Endothelial cell of umbilical vein (primary cell): Measurements from ENCODE around the gene SLC34A1. TPM values are rescaled to one million over a fixed set of nuclear protein-coding genes. Genes with fewer than 3 reads are reported as not detected.

Source experiments
- BruUV-seq: library from RNA; stranded (reverse); fragments of 400-500 nt; replicated peaks from 2 replicates; lab custom pipeline; 2021; lab: Mats Ljungman, UMichigan
- CTCF ChIA-PET: fragments of 300-600, 350-600 bp; sonication (Branson Sonifier 250); formaldehyde crosslinking; loops from one replicate; lab custom pipeline; 2021; ENCODE audit warnings: antibody characterized with exemption, inconsistent platforms; lab: Charles Lee
- POLR2A ChIA-PET: fragments of 300-600, 350-600 bp; sonication (Branson Sonifier 250); formaldehyde crosslinking; loops from one replicate; lab custom pipeline; 2021; ENCODE audit warnings: antibody characterized with exemption, inconsistent platforms; lab: Charles Lee
- DNase-seq: peaks from one replicate; pipeline ENCODE4 v3.0.0-alpha.2; 2011; ENCODE audit warnings: low read depth, low spot score
- FAIRE-seq: peaks from 2 replicates; lab custom pipeline; 2011; peaks lifted over from hg19 to GRCh38; lab: Jason Lieb, UNC
- H2AFZ ChIP-seq: 2 replicates; pipeline ENCODE4 v1.6.0; 2012; ENCODE audit warnings: low read depth, low read length, control low read depth, inconsistent platforms
- H3K27ac ChIP-seq: 2 replicates; pipeline ENCODE4 v1.5.1; 2011; ENCODE audit warnings: low read depth, mild to moderate bottlenecking, control low read depth, low read length, moderate library complexity; ENCODE audit not compliant: insufficient read depth
- H3K27me3 ChIP-seq, 2 experiments: 2 replicates each; pipeline versions ENCODE4 v1.6.0 to v1.6.1; 2011; ENCODE audit warnings: low read length in 2 of 2, mixed read lengths in 1 of 2; ENCODE audit not compliant: control insufficient read depth in 2 of 2, insufficient read depth in 2 of 2
- H3K36me3 ChIP-seq, 2 experiments: 2 replicates in 1 of 2; 3 replicates in 1 of 2; pipeline ENCODE4 v1.5.1; 2011; ENCODE audit warnings: low read length in 2 of 2, mild to moderate bottlenecking in 1 of 2, moderate library complexity in 1 of 2; ENCODE audit not compliant: control insufficient read depth in 2 of 2, insufficient read depth in 2 of 2; ENCODE audit errors: extremely low read depth in 1 of 2
- H3K4me1 ChIP-seq: 3 replicates; pipeline ENCODE4 v1.5.1; 2011; ENCODE audit warnings: mild to moderate bottlenecking, low read length; ENCODE audit not compliant: control insufficient read depth, insufficient read depth; ENCODE audit errors: extremely low read depth
- H3K4me2 ChIP-seq: 2 replicates; pipeline ENCODE4 v1.6.1; 2011; ENCODE audit warnings: low read length, control low read depth, mixed read lengths; ENCODE audit not compliant: insufficient read depth
- H3K4me3 ChIP-seq, 3 experiments: fragments of 200-600 bp in 1 of 3; sonication (generic), shearing (Covaris generic) in 1 of 3; replicated peaks in 1 of 3; 2 replicates each; pipeline ENCODE4 v1.5.1; 2011 to 2016; ENCODE audit warnings: control low read depth in 3 of 3, low read length in 3 of 3, mild to moderate bottlenecking in 2 of 3, inconsistent platforms in 1 of 3, low read depth in 1 of 3, moderate library complexity in 1 of 3; ENCODE audit not compliant: insufficient read depth in 1 of 3
- H3K79me2 ChIP-seq: 2 replicates; pipeline ENCODE4 v1.6.0; 2012; ENCODE audit warnings: low read length, inconsistent platforms; ENCODE audit not compliant: control insufficient read depth, insufficient read depth
- H3K9ac ChIP-seq: replicated peaks from 2 replicates; pipeline ENCODE3; 2011; ENCODE audit warnings: low read length, control low read depth; ENCODE audit not compliant: insufficient read depth; ENCODE audit errors: extremely low read depth
- H3K9me1 ChIP-seq: replicated peaks from 3 replicates; pipeline ENCODE4 v1.6.0; 2011; ENCODE audit warnings: mild to moderate bottlenecking, low read length; ENCODE audit not compliant: control insufficient read depth, insufficient read depth; ENCODE audit errors: extremely low read depth
- H3K9me3 ChIP-seq: replicated peaks from 2 replicates; pipeline ENCODE4 v1.5.1; 2012; ENCODE audit warnings: low read length, inconsistent platforms; ENCODE audit not compliant: control insufficient read depth, insufficient read depth
- H4K20me1 ChIP-seq: replicated peaks from 2 replicates; pipeline ENCODE3; 2011; ENCODE audit warnings: mild to moderate bottlenecking, low read length; ENCODE audit not compliant: control insufficient read depth, insufficient read depth; ENCODE audit errors: extremely low read depth
- EZH2 ChIP-seq: IDR thresholded peaks from 2 replicates; pipeline ENCODE4 v1.6.1; 2012; ENCODE audit warnings: borderline replicate concordance, low read depth, mild to moderate bottlenecking, moderate library complexity, low read length, inconsistent platforms; ENCODE audit not compliant: severe bottlenecking
- FOS ChIP-seq: IDR thresholded peaks from 2 replicates; pipeline ENCODE4 v1.6.1; 2011; ENCODE audit warnings: mild to moderate bottlenecking, low read length, moderate library complexity, borderline replicate concordance; ENCODE audit not compliant: insufficient read depth
- GATA2 ChIP-seq: IDR thresholded peaks from 2 replicates; pipeline ENCODE4 v1.7.0; 2011; ENCODE audit warnings: low read depth, mild to moderate bottlenecking, moderate library complexity, mixed read lengths, low read length; ENCODE audit not compliant: insufficient read length, insufficient read depth
- JUN ChIP-seq: IDR thresholded peaks from 2 replicates; pipeline ENCODE4 v1.6.1; 2011; ENCODE audit warnings: borderline replicate concordance, low read depth; ENCODE audit not compliant: insufficient read length, insufficient read depth
- MYC ChIP-seq: IDR thresholded peaks from one replicate; pipeline ENCODE4 v1.6.1; 2011; ENCODE audit warnings: mild to moderate bottlenecking, low read depth, low read length
- POLR2A ChIP-seq: IDR thresholded peaks from 2 replicates; pipeline ENCODE4 v1.6.1; 2012; ENCODE audit warnings: low read depth, mild to moderate bottlenecking, control low read depth, low read length
- POLR2AphosphoS5 ChIP-seq: IDR thresholded peaks from 2 replicates; pipeline ENCODE4 v1.6.1; 2012; ENCODE audit warnings: low read depth, mild to moderate bottlenecking, control low read depth, low read length, moderate library complexity; ENCODE audit not compliant: insufficient read depth
- dilution Hi-C: fragments of 300-500 bp; cut with MboI; formaldehyde crosslinking; loops from one replicate; pipeline ENCODE4 v1.15.0; 2019; ENCODE audit warnings: low sequenced_read_pairs; ENCODE audit not compliant: extremely low pct_ligation_motif_present
- intact Hi-C: fragments of 100-400 bp; cut with micrococcal nuclease; formaldehyde crosslinking; loops from one replicate; pipeline ENCODE4 v1.10.0; 2022
- polyA plus RNA-seq, 4 experiments: library from polyadenylated mRNA; depleted of rRNA in 3 of 4; stranded (reverse) in 3 of 4; unstranded in 1 of 4; fragments of >200 nt; gene quantifications; 2 replicates each; pipeline versions ENCODE4 v1.2.1 to v1.2.3, GENCODE V29; 2011 to 2012; ENCODE audit warnings: missing spikeins in 1 of 4
- total RNA-seq: library from RNA; stranded (reverse); gene quantifications from 2 replicates; pipeline ENCODE4 v1.2.3, GENCODE V29; 2021
- TF ChIP-seq, protein P1 (sequence below): IDR thresholded peaks from 2 replicates; pipeline ENCODE4 v1.6.1; 2011; ENCODE audit not compliant: insufficient read depth, insufficient read length
- TF ChIP-seq, protein P2 (sequence below), 2 donors: IDR thresholded peaks; 1 replicate in 1 of 2; 2 replicates in 1 of 2; pipeline ENCODE4 v1.5.1; 2011; ENCODE audit warnings: low read length in 2 of 2, mild to moderate bottlenecking in 2 of 2, moderate library complexity in 2 of 2, control low read depth in 1 of 2, inconsistent platforms in 1 of 2, low read depth in 1 of 2; ENCODE audit not compliant: insufficient read depth in 1 of 2; ENCODE audit errors: extremely low read depth in 1 of 2

The SLC34A1 gene
- total and polyA plus RNA-seq, 2 donors (not counting 3 experiments of a cell fraction or from before 2014, with no cell fraction given), result not detected

- CTCF ChIA-PET, result interaction anchor here (0.7 to 1.8 kb wide), 4 partner anchors 15 to 358 kb away, joined by 3 to 5 read pairs (median 4); no protein-coding TSS in a partner anchor
- DNase-seq, result no peak
- intact Hi-C loops, result no loop called here
These were observed 40.5 kb upstream of the SLC34A1 start for GRCh38 chr5:177343777-177344176.

DNA sequence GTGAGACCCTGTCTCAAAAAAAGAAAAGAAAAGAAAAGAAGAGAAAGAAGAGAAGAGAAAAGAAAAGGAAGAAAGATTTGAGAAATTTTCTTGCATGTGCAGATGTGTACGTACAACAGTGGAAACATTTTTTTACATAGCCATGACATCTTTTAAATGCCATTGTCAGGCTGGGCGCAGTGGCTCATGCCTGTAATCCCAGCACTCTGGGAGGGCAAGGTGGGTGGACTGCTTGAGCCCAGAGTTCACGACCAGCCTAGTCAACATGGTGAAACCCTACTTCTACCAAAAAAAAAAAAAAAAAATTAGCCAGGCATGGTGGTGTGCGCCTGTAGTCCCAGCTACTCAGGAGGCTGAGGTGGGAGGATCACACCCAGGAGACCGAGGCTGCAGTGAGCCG lies 39.3 kb upstream of the SLC34A1 start:
- Histone ChIP-seq H3K9ac (no peak overlapping the region), H3K27me3 (no peaks in the 10 kb centered on the region), H3K4me3 (no peak overlapping the region), H3K9me3 (no peaks in the 10 kb centered on the region), H3K36me3 (peaks cover 8% of the 10 kb centered on the region in 2 experiments), H3K4me2 (no peak overlapping the region), H3K79me2 (peaks cover 62% of the 10 kb centered on the region), H3K27ac (no peak overlapping the region), H3K4me1 (peaks cover 6% of the 10 kb centered on the region), H4K20me1 (peaks cover 3% of the 10 kb centered on the region), H3K9me1 (no peaks in the 10 kb centered on the region), H2AFZ (no peak overlapping the region)
- ChIA-PET POLR2A (interaction anchor here (0.6 kb wide), 1 partner anchor 31 kb away, joined by 5 read pairs; no protein-coding TSS in a partner anchor), CTCF (interaction anchor here (1.0 to 1.8 kb wide), 3 partner anchors 16 to 231 kb away, joined by 3 to 5 read pairs (median 4); no protein-coding TSS in a partner anchor)
- DNase-seq (no peak), FAIRE-seq (no peak)
- intact Hi-C loops, result no loop called here
- dilution Hi-C loops, result no loop called here
- no TSS peak for BruUV-seq
- TF ChIP-seq GATA2 (no peak), MYC (no peak), POLR2A (no peak), POLR2AphosphoS5 (no peak), JUN (no peak), FOS (no peak), EZH2 (no peak)
- TF ChIP-seq, protein P1, sequence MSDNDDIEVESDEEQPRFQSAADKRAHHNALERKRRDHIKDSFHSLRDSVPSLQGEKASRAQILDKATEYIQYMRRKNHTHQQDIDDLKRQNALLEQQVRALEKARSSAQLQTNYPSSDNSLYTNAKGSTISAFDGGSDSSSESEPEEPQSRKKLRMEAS, result no peak
- TF ChIP-seq, protein P2, sequence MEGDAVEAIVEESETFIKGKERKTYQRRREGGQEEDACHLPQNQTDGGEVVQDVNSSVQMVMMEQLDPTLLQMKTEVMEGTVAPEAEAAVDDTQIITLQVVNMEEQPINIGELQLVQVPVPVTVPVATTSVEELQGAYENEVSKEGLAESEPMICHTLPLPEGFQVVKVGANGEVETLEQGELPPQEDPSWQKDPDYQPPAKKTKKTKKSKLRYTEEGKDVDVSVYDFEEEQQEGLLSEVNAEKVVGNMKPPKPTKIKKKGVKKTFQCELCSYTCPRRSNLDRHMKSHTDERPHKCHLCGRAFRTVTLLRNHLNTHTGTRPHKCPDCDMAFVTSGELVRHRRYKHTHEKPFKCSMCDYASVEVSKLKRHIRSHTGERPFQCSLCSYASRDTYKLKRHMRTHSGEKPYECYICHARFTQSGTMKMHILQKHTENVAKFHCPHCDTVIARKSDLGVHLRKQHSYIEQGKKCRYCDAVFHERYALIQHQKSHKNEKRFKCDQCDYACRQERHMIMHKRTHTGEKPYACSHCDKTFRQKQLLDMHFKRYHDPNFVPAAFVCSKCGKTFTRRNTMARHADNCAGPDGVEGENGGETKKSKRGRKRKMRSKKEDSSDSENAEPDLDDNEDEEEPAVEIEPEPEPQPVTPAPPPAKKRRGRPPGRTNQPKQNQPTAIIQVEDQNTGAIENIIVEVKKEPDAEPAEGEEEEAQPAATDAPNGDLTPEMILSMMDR (IDR thresholded peaks at IDR 0.05; ENCODE audit: extremely low read depth in 1 of 2, insufficient read depth in 1 of 2, low read depth in 1 of 2, low read length in 2 of 2), result no peak

More at GRCh38 chr5:177343777-177344176, 40.5 kb upstream of the SLC34A1 start:
- Histone ChIP-seq H3K4me3 (no peak overlapping the region), H4K20me1 (peaks cover 3% of the 10 kb centered on the region), H3K36me3 (peaks cover 8 to 13% of the 10 kb centered on the region in 2 experiments), H3K27ac (no peak overlapping the region), H2AFZ (no peak overlapping the region), H3K4me1 (no peaks in the 10 kb centered on the region), H3K9ac (no peak overlapping the region), H3K9me3 (no peaks in the 10 kb centered on the region), H3K4me2 (no peak overlapping the region), H3K79me2 (peaks cover 56% of the 10 kb centered on the region), H3K27me3 (no peaks in the 10 kb centered on the region), H3K9me1 (no peaks in the 10 kb centered on the region)
- no peak for TF ChIP-seq POLR2AphosphoS5
- TF ChIP-seq EZH2, result no peak
- no peak for TF ChIP-seq GATA2
- no peak for TF ChIP-seq POLR2A
- TF ChIP-seq FOS, result no peak
- TF ChIP-seq, protein P1, result no peak
- no peak for TF ChIP-seq JUN
- TF ChIP-seq MYC, result no peak
- dilution Hi-C loops, result no loop called here
- no peak for FAIRE-seq
- POLR2A ChIA-PET, result no interaction called here
- BruUV-seq, result no TSS peak
